ENCODE results near the gene RAPGEF1.
A peak's percentile ranks its signal among the peaks of the same experiment; 100 is the strongest.
"Not testable (repeated sequence)": the region's sequence is repeated elsewhere in the genome, so short reads cannot be mapped to it uniquely, and the experiment has no call there.

RAPGEF1 gene

GRCh38 chr9:131727795-131728545 is 11.9 kb downstream of the RAPGEF1 start:
- DNase-seq, result peak; percentile 44

GRCh38 chr9:131727184-131727759 is 12.6 kb downstream of the RAPGEF1 start:
- DNase-seq, result peak; percentile 80

- DNase-seq, result no peak
Measured at GRCh38 chr9:131724683-131725082, 15.2 kb downstream of the RAPGEF1 start.

- DNase-seq, result no peak
Measured at GRCh38 chr9:131723632-131724031, 16.2 kb downstream of the RAPGEF1 start.

- DNase-seq, result no peak
Measured at GRCh38 chr9:131722255-131722654, 17.6 kb downstream of the RAPGEF1 start.

GRCh38 chr9:131721076-131721475 is 18.8 kb downstream of the RAPGEF1 start:
- DNase-seq, result no peak

GRCh38 chr9:131720330-131720729 is 19.5 kb downstream of the RAPGEF1 start:
- no peak for DNase-seq

- no peak for DNase-seq
Measured at GRCh38 chr9:131719262-131719908, 20.5 kb downstream of the RAPGEF1 start.

- DNase-seq, result no peak
Measured at GRCh38 chr9:131717719-131718460, 22.0 kb downstream of the RAPGEF1 start.

GRCh38 chr9:131715906-131716305 is 24.0 kb downstream of the RAPGEF1 start:
- DNase-seq, result no peak

GRCh38 chr9:131714821-131715220 is 25.1 kb downstream of the RAPGEF1 start:
- no peak for DNase-seq

- peak; percentile 81 for DNase-seq
Measured at GRCh38 chr9:131714161-131714646, 25.7 kb downstream of the RAPGEF1 start.

- DNase-seq, result no peak
Measured at GRCh38 chr9:131713016-131713415, 26.9 kb downstream of the RAPGEF1 start.

- no peak for DNase-seq
Measured at GRCh38 chr9:131712151-131712716, 27.6 kb downstream of the RAPGEF1 start.

- DNase-seq, result peak; percentile 46
Measured at GRCh38 chr9:131709771-131710431, 30.0 kb downstream of the RAPGEF1 start.

GRCh38 chr9:131709010-131709770 is 30.7 kb downstream of the RAPGEF1 start:
- not testable (repeated sequence) for DNase-seq

GRCh38 chr9:131708226-131709002 is 31.5 kb downstream of the RAPGEF1 start:
- DNase-seq, result no peak

GRCh38 chr9:131707733-131708157 is 32.1 kb downstream of the RAPGEF1 start:
- DNase-seq, result peak; percentile 72

GRCh38 chr9:131707050-131707449 is 32.8 kb downstream of the RAPGEF1 start:
- DNase-seq, result no peak

- DNase-seq, result no peak
Measured at GRCh38 chr9:131706608-131706970, 33.3 kb downstream of the RAPGEF1 start.

Data from fibroblast of skin of back (primary cell).